Thoracic aorta (tissue), 2 donors: ENCODE data around the gene SELENOW. TPM values are rescaled to one million over a fixed set of nuclear protein-coding genes. Genes with fewer than 3 reads are reported as not detected.
"Not testable (repeated sequence)": the region's sequence is repeated elsewhere in the genome, so short reads cannot be mapped to it uniquely, and the experiment has no call there.

Experiments used
- ATAC-seq: fragments of 150-250 bp; one replicate; pipeline ENCODE4 v1.8.0; 2017; ENCODE audit warnings: low read depth; ENCODE audit not compliant: insufficient number of reproducible peaks, low FRiP score
- DNase-seq: peaks from one replicate; pipeline ENCODE4 v3.0.0-alpha.2; 2020; ENCODE audit warnings: low spot score
- H3K27ac ChIP-seq, 2 donors: fragments of 200-600 bp; sonication (generic); 1 replicate in 1 of 2; 2 replicates in 1 of 2; pipeline ENCODE4 v1.5.1; 2016; ENCODE audit warnings: mild to moderate bottlenecking in 2 of 2, moderate library complexity in 2 of 2
- H3K27me3 ChIP-seq: fragments of 200-600 bp; sonication (generic); replicated peaks from 2 replicates; pipeline ENCODE4 v1.6.0; 2016; ENCODE audit warnings: mild to moderate bottlenecking; ENCODE audit not compliant: insufficient read depth
- H3K36me3 ChIP-seq: fragments of 200-600 bp; sonication (generic); one replicate; pipeline ENCODE4 v1.5.1; 2016
- H3K4me1 ChIP-seq, 2 donors: fragments of 200-600 bp; sonication (generic); 1 replicate in 1 of 2; 2 replicates in 1 of 2; pipeline versions ENCODE4 v1.5.1 to v1.6.0; 2016; ENCODE audit warnings: low read depth in 2 of 2, mild to moderate bottlenecking in 1 of 2; ENCODE audit not compliant: control insufficient read depth in 1 of 2
- H3K4me3 ChIP-seq: fragments of 200-600 bp; sonication (generic); 2 replicates; pipeline ENCODE4 v1.5.1; 2016; ENCODE audit warnings: mild to moderate bottlenecking
- H3K9me3 ChIP-seq: fragments of 200-600 bp; sonication (generic); 2 replicates; pipeline ENCODE4 v1.5.1; 2016
- total RNA-seq, 2 donors: library from RNA; depleted of rRNA; stranded (reverse); fragments of >200 nt; gene quantifications; one replicate each; pipeline versions ENCODE4 v1.1.0 to v1.2.3, GENCODE V29; 2016
- TF ChIP-seq, protein P1 (sequence below): fragments of 200-600 bp; sonication (generic); IDR thresholded peaks from one replicate; pipeline ENCODE4 v1.5.1; 2019; ENCODE audit warnings: antibody characterized with exemption

The SELENOW gene
- total RNA-seq, 2 donors from 2014 or later, result 504 to 1,102 TPM

DNA sequence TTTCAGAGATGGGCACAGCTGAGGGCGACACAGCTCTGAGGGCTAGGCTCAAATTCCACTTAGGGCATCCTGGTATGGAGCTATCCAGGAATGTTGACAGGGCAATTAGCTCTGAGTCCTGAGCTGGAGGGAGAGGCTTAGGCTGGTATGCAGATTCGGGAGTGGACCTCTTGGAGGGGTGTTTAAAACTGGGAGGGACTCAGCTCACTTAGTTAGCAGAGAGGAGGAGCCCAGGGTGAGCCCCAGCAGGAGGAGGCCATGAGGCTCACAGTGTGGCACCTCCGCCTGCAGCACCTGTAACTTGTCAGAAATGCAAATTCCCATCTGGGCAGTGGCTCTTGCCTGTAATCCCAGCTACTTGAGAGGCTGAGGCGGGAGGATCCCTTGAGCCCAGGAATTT lies 43.4 kb upstream of the SELENOW start:
- DNase-seq (no peak), ATAC-seq (no peak)
- Histone ChIP-seq H3K4me3 (no peak overlapping the region), H3K9me3 (no peaks in the 10 kb centered on the region), H3K27me3 (no peaks in the 10 kb centered on the region), H3K27ac (no peak overlapping the region), H3K4me1 (peaks cover 0 to 4% of the 10 kb centered on the region in 2 donors), H3K36me3 (peaks cover 27% of the 10 kb centered on the region)
- TF ChIP-seq, protein P1, sequence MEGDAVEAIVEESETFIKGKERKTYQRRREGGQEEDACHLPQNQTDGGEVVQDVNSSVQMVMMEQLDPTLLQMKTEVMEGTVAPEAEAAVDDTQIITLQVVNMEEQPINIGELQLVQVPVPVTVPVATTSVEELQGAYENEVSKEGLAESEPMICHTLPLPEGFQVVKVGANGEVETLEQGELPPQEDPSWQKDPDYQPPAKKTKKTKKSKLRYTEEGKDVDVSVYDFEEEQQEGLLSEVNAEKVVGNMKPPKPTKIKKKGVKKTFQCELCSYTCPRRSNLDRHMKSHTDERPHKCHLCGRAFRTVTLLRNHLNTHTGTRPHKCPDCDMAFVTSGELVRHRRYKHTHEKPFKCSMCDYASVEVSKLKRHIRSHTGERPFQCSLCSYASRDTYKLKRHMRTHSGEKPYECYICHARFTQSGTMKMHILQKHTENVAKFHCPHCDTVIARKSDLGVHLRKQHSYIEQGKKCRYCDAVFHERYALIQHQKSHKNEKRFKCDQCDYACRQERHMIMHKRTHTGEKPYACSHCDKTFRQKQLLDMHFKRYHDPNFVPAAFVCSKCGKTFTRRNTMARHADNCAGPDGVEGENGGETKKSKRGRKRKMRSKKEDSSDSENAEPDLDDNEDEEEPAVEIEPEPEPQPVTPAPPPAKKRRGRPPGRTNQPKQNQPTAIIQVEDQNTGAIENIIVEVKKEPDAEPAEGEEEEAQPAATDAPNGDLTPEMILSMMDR, result no peak

DNA sequence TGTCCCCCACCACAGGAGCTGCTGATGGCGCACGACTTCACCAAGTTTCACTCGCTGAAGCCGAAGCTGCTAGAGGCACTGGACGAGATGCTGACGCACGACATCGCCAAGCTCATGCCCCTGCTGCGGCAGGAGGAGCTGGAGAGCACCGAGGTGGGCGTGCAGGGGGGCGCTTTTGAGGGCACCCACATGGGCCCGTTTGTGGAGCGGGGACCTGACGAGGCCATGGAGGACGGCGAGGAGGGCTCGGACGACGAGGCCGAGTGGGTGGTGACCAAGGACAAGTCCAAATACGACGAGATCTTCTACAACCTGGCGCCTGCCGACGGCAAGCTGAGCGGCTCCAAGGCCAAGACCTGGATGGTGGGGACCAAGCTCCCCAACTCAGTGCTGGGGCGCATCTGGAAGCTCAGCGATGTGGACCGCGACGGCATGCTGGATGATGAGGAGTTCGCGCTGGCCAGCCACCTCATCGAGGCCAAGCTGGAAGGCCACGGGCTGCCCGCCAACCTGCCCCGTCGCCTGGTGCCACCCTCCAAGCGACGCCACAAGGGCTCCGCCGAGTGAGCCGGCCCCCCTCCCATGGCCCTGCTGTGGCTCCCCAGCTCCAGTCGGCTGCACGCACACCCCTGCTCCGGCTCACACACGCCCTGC lies 37.5 kb upstream of the SELENOW start:
- no peak overlapping the region for H3K4me3 ChIP-seq
- peaks cover 22% of the 10 kb centered on the region in 2 donors for H3K4me1 ChIP-seq
- DNase-seq (no peak), ATAC-seq (no peak)
- H3K36me3 ChIP-seq, result peaks cover 40% of the 10 kb centered on the region
- TF ChIP-seq, protein P1, result no peak
- H3K9me3 ChIP-seq, result no peaks in the 10 kb centered on the region
- H3K27me3 ChIP-seq, result no peaks in the 10 kb centered on the region
- H3K27ac ChIP-seq, result peak overlapping the region in 1 of 2 donors; percentile 98

DNA sequence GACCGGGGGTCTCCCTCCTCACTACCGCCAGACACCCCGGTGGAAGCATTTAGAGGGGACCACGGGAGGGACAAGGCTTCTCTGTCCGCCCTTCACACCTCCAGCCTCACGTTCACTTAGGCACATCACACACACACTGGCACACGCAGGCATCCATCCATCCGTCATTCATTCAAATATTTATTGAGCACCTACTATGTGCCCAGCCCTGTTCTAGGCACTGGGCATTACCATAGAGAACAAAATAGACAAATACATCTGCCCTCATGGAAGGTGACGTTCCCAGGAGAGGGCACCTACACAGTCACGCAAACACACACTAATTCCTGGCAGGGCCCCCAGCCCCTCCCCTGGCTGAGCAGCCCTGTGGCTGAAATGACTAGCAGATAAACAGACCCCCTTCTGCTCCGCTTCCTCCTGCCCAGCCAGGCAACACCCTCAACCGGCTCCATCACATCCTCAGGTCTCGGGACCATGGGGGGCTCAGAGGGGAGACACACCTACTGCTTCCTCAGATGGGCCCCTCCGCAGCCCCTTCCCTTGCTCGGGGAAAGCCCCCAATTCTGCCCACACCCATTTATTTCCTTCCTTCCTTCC lies 36.9 kb upstream of the SELENOW start:
- no peak for DNase-seq
- Histone ChIP-seq H3K27me3 (no peaks in the 10 kb centered on the region), H3K4me1 (peaks cover 29% of the 10 kb centered on the region in 2 donors), H3K4me3 (no peak overlapping the region), H3K9me3 (no peaks in the 10 kb centered on the region), H3K36me3 (peaks cover 34% of the 10 kb centered on the region), H3K27ac (peak overlapping the region; percentile 92 to 98)
- no peak for ATAC-seq
- TF ChIP-seq, protein P1, result no peak

DNA sequence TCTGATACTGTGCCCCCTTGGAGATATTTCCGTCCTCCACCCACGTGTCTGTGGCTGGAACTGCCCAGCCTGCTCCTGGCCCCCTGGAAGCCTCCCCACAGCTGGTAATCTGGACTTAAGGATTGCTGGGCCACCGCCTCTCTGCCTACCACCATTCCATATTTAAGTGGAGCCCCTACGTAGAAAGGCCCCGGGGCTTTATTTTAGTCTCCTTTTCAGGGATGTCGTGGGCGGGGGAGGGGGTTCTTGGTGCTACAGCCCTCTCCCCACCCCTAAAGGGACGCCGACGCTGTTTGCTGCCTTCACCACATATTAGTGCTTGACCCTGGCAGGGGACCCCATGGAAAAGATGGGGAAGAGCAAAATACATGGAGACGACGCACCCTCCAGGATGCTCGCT lies 35.9 kb upstream of the SELENOW start:
- no peak for ATAC-seq
- Histone ChIP-seq H3K9me3 (no peaks in the 10 kb centered on the region), H3K27ac (peak overlapping the region; percentile 92 to 98), H3K4me1 (peaks cover 31 to 37% of the 10 kb centered on the region in 2 donors), H3K27me3 (no peaks in the 10 kb centered on the region), H3K4me3 (peak overlapping the region; percentile 64), H3K36me3 (peaks cover 36% of the 10 kb centered on the region)
- TF ChIP-seq, protein P1, result no peak
- no peak for DNase-seq

DNA sequence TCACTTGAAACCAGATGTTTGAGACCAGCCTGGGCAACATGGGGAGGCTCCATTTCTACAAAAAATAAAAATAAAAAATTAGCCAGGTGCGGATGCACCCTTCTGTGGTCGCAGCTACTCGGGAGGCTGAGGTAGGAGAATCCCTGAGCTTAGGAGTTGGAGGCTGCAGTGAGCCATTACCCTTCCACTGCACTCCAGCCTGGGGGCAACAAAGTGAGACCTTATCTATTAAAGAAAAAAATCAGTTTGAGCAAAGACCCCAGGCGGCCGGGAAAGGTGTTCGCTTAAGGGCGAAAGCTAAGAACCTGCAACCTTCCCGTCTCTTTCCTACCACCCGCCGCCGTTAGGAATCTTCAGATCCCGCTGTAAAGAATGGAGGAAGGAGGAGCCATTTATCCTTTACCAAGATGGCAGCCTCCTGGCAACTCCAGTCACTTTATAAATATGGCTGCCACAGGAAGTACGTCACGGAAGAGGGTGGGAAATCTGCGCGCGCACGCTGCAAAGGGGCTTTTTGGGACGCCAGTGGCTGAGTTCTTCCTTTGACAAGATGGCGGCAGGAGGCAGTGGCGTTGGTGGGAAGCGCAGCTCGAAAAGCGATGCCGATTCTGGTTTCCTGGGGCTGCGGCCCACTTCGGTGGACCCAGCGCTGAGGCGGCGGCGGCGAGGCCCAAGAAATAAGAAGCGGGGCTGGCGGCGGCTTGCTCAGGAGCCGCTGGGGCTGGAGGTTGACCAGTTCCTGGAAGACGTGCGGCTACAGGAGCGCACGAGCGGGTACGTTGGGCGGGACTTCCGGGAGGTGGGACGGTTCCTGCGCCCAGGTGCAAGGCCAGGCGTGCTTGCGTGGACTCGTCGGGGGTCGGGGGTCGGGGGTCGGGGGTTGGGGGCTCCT lies 33.2 kb upstream of the SELENOW start, which contains the start of gene NOP53:
Gene NOP53 (plus strand): TSS at position 537 of the 892 bp plus-strand sequence. CDS start 14 bp downstream, at position 551.
- Histone ChIP-seq H3K4me3 (peak within 1 kb of the TSS; percentile 95), H3K36me3 (peaks cover 32% of the 10 kb centered on the region), H3K27ac (peak within 1 kb of the TSS; percentile 88 to 98), H3K4me1 (peaks cover 31 to 37% of the 10 kb centered on the region in 2 donors), H3K9me3 (no peaks in the 10 kb centered on the region), H3K27me3 (no peaks in the 10 kb centered on the region)
- DNase-seq (peak; percentile 80), ATAC-seq (peak; percentile 57)
- TF ChIP-seq, protein P1, result peak; percentile 28

DNA sequence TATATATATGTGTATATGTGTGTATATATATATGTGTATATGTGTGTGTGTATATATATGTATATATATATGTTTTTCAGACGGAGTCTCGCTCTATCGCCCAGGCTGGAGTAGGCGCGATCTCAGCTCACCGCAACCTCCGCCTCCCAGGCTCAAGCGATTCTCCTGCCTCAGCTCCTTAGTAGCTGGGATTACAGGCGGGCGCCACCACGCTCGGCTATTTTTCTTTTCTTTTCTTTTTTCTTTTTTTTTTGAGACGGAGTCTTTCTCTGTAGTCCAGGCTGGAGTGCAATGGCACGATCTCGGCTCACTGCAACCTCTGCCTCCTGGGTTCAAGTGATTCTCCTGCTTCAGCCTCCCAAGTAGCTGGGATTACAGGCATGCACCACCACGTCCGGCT lies 32.4 kb upstream of the SELENOW start:
- H3K27ac ChIP-seq, DNase-seq, H3K9me3 ChIP-seq, H3K27me3 ChIP-seq, ATAC-seq: not testable (repeated sequence)
- H3K4me3 ChIP-seq, result peak overlapping the region; percentile 95
- H3K4me1 ChIP-seq, result peaks cover 31 to 37% of the 10 kb centered on the region in 2 donors
- peaks cover 34% of the 10 kb centered on the region for H3K36me3 ChIP-seq
